ENCODE data around the gene TCFL5. TPM values are rescaled to one million over a fixed set of nuclear protein-coding genes. Genes with fewer than 3 reads are reported as not detected.

The TCFL5 gene
- total RNA-seq, result 12.1 and 17.4 TPM in 2 replicates

DNA sequence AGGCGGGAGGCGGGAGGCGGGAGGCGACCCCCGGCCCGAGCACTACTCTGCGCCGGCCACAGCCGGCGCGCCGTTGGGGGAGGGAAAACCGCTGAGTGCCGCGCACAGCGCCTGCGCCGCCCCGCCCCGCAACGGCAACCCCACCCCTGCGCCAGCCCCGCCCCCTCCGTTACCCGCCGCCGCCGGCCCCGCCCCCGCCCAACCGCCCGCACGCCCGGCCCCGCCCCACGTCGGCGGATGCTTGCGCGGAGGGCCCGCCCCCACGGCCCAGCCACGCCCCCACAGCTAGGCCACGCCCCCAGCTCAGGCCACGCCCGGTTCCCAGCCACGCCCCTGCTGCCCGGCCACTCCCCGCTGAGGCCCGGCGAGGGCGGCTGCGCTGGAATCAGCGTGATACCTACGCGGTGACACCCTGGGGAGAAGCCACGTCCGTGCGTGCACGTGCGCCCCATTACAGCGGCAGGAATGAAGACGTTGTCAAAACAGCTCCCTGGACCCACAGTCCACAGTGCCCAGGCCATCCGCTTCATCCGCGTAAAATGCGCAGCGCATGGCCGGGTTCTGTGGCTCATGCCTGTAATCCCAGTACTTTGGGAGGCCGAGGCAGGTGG lies at the start of gene TCFL5:
TSS of gene TCFL5 (minus strand) at position 97 of the 611 bp plus-strand sequence. CDS start 152 bp downstream, outside the sequence.
- no peak for DNase-seq (ENCODE audit: extremely low read depth, low read depth, low spot score)

DNA sequence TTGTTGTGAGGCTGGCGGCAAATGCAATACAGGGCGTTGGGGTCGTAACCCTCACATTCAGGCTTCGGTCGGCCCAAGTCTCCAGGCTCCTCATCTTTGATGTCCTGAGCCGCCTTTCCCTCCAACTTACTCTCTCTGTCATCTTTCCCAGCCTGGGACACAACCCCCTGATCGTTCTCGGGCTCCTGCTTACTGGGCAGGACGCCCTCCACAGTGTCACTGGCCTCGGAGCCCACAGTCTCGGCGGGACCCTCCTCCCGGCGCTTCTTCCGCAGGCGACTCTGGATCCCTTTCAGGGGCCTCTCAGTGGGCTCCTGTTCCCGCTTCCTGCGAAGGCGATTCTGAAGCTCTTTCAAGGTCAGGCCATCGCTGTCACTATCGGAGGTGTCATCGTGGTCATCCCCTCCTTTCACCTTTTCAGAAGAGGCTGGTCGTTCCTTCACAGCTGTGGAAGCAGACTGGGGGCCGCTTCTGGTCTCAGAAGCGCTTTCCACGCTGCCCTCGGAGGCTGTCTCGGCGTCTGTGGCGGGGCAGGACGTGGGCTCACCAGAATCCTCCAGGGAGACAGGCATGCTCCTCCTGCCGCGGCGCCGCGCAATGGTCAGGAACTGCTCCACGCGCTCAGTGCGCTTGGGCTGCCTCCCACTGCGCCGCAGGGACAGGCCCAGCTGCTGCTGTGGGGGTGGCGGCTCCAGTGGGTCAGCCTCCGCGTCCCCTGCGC lies 49.3 kb upstream of the TCFL5 start:
- no peak for DNase-seq (ENCODE audit: extremely low read depth, low read depth, low spot score)

DNA sequence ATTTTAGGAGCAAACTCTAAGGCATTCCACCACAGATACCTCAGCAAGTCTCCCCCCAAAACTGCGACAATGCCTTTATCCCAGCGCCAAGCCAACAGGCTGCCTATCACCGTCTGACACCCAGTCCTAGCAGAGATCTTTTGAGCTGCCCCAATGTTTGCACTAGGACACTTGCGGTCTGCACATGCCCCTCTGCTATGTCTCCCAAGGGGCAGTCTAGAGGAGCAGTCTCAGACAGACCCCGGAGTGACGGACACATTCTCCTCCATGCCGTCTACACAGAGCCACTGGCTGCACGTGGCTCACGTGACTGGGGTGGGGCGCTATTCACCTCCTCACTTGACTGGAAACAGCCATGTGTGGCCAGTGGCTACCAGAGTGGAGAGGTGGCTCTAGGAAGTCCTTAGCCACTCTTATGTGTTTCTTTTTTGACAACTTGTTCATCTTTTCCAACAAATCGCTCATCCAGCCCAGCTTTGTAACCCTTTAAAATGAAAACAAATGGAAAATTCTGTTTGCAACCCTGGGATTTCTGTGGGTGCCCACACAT lies 48.7 kb upstream of the TCFL5 start:
- no peak for DNase-seq (ENCODE audit: extremely low read depth, low read depth, low spot score)

DNA sequence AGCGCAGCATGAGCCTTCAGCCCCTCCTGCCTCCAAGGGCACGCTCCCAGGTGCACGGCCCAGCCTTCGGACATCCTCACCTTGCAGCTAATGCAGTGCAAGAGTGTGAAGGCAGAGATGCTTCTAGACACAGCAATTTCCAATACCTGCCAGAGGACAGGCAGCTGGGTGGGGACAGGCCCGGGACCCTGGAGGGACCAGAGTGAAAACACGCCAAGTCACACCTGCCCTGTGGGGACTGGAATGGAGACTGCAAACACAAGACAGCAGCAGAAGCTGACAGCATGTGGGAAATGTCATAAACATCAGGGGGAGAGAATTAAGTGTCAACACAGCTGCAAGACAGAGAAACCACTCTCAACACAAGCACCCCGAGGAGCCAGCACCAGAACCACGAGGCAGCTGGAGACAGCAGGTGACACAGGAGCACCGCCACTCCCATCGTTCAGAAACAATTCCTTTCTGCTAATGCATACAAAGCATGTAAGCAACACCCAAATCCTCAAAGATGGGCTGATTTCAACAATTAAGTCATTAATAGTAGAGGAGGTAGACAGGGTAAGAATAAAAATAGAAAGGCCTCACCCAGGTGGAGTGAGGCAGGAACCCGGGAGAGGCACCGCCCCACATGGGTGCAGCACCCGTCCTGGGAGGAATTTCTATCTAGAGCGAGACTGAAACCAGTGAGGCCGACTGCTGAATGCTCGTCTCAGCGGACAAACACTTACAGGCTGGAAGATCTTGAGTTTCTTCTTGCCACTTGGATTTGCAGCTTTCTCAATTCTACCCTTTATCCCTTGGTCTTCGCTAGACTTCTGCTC lies 47.6 kb upstream of the TCFL5 start:
- no peak for DNase-seq (ENCODE audit: extremely low read depth, low read depth, low spot score)

DNA sequence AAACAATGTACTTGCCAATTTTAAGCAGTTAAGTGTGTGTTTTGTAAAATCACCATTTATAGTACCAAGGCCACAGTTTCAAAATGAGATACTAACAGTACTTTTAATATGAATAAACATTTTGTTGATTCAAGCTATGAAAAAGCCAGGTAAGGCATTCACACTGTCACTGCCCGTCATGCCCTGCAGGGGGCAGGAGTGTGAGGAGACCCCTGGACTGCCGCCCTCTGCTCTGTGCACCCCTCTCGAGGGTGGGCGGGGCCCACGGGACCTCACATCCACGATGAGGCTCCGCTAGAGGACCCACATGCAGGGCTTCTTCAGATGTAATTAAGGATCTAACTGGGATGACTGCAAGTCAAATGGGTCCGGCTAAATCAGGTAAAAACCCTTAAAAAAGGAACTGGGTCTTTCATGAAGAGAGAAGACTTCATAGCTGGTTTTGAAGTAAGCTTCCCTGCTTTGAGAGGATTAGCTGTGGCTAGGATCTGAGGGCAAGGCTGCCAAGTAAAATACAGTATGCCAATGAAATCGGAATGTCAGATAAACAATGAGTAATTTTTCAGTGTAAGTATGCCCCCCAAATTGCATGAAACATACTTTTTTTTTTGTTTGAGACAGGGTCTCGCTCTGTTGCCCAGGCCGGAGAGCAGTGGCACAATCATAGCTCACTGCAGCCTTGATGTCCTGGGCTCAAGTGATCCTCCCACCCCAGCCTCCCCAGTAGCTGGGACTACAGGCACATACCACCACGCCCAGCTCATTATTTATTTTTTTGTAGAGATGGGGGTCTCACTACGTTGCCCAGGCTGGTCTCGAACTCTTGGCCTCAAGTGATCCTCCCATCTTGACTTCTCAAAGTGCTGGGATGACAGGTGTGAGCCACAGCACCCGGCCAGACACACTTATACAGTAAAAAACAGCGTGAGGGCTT lies 46.0 kb upstream of the TCFL5 start:
- DNase-seq (ENCODE audit: extremely low read depth, low read depth, low spot score), result no peak

DNA sequence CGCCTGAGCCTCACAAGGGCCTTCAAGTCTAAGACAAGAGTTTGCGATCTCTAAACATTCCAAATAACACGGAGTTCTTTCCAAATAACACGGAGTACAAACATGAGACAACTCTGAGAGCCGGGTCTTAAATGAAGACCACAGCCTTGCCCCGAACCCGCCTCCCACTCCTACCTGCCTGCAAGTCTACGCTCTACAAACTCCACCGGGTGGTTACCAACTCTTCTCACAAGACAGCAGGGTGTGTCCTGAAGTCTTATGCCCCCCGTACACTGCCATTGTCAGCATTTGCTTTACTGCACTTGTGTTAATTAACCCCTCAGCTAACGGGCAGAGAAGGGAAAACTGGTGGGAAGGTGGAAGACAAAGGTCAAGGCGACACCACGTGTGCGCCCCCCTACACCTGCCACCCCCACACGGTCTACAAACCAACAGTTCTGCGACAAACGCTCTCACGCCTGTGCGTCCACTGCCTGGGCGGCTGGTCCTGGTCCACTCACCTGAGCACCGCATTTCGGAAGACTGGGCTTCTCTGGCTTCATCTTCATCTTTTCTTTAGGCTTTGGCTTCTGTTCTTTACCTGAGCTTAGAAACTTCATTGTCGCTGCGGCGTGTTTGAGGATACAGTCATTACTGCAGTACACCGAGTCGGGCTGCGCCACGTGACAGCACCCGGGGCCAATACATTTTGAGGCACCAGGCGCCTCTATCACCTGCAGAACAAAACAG lies 45.2 kb upstream of the TCFL5 start:
- no peak for DNase-seq (ENCODE audit: extremely low read depth, low read depth, low spot score)

DNA sequence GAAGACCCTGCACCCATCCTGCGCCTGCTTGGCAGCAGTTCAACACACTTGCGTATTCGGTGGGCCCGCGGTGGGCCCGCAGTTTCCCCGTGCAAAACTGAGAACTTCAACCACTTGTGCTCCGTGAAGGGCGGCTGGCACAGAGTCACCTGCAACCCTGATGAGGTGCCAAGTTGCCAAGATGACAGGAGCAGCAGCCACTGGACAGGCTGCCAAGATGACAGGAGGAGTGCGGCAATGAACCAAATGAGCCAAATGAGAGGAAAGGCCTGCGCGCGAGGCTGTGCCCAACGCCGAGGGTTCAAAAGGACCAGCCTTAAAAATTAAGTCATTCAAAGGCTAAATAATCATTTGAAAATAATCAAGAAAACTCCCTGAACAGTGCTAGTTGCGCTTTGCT lies 44.6 kb upstream of the TCFL5 start:
- no peak for DNase-seq (ENCODE audit: extremely low read depth, low read depth, low spot score)

DNA sequence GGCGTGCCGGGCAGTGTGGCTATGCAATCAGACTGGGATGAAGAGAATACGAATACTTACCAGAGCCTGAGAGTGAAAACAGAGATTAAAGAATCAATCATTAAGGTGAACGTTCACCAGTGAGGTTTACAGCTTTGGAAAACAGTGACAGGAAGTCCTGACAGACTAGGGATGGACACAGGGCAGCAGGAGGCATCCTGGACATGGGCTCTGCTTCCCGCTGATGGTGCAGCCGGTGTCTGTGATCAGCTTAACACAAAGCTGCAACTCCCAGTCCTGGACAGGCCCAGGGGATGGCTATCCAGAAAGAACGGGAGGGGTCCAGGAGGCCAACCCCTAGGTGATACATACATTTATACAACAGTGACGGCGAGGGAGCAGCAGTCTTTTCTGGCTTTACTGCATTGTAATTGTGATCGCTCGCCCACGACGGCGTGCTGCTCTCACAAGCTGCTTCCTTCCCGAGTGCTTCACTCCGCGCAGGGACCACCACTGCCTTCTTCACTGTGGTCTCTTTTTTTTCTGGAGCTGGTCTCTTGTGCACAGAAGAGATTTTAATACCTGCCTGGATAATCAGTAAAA lies 44.0 kb upstream of the TCFL5 start:
- DNase-seq (ENCODE audit: extremely low read depth, low read depth, low spot score), result no peak

DNA sequence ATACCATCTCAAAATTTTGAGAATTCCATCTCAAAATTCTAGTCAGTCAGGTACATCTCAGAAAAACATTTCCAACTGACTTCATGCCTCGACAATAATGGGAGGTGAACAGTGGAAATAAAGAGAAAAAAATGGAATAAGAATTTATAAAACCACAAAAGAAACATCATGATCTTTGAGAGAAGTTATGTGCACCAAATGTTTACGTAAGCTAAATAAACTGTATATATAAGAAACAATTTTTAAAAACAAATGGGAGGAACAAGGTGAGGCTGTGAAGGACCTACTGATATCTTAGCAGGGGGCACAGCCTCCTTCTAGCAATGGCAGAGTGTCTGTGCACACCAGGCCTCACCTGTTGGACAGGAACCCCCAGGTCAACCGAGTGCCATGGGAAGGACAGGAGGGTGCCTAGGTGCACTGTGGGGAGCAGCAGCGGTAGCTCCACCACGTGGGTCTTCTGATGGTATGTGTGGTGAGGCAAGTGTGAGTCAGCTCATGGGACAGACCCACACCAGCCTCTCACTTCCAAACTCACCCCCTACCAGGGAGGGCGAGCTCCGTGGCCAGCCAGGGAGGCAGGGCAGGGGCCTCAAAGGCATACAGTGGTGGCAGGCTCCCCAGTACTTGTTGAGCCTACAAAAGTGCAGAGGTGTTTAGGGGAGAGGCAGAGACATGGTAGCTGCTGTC lies 41.4 kb upstream of the TCFL5 start:
- no peak for DNase-seq (ENCODE audit: extremely low read depth, low read depth, low spot score)

DNA sequence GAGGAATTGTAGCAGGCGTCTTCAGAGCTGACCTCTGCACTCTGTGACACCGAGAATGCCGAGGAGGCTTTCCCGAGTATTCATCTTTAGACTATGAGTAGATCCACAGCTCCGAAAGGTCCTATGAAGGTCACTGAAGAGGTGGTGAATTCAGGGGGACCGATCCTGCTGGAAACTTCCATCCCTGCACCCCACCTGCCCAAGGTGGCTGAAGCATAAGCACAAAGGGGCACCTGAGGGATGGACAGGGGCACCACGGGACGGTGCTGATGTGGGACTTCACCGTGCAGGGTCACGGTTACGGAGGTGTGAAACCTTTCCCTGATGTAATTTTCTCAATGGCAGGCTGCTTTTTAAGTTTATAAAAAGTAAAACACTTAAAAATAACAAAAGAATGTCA lies 40.3 kb upstream of the TCFL5 start:
- DNase-seq (ENCODE audit: extremely low read depth, low read depth, low spot score), result no peak

DNA sequence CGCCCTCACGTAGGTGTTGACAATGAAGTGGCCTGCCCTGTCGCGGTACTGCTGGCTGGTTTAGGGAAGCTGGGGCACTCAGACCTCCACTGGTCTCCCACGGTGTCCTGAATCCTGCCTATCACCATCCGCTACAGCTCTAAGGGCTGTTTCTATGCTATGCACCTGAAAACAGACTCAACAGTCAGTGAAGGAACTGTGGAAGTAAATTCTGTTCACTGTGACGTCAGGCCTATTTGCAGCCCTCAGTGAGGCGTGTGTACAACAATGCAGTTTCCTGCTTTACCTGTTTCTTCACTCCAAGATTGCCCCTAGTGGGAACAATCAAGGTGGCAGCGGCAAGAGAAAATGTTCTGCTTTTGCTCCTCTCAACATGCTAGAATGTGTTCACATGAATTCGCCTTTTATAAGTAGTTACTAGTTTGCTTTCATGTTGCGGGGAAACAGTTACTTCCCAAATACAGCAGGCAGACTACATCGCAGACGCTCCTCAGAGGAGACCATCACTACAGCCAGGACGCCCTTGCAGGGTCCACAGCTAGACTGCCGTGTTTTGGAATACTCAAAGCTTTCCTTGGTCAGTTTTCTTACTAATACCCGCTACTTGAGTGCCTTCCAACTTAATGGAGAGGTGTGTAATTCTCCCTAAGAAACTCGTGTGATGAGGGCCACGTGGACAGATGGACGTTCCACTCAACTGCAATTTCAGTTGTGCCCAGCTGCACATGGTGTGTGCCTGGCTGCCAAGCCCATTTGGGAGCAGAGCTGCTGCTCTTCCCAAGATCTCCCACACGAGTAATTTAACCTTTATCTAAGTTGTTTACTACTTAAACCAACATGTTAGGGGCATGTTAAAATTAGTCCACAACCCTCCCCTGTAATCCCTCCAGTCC lies 39.3 kb upstream of the TCFL5 start:
- DNase-seq (ENCODE audit: extremely low read depth, low read depth, low spot score), result no peak

DNA sequence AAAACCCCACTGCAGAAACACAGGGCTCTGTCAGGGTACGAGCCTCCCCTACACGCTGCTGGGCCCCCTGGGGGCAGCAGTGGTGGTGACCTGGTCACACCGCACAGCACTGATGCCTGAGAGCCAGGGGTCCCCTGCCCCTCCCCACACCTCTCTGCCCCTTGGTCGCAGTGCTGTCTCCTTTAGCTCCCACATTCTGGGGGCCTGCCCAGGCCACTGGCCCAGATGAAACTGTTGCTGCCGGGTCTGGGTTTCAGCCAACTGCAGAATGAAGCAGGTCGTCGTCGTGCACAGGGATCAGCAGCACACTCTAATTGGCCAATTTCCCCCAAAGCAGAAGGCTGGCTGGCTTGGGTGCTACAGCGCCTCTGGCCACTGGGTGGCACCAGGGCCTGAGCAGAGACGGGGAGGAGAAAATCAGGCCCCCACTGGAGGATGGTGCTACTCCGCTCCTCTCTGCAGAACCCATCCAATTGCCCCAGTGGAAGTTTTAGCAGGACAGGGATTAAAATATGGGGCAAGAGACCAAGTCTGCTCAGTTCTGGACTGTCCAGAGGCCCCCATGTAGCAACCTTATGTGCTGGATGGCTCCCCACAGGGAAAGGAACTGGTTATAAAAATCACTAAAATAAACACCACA lies 38.5 kb upstream of the TCFL5 start:
- DNase-seq (ENCODE audit: extremely low read depth, low read depth, low spot score), result no peak

DNA sequence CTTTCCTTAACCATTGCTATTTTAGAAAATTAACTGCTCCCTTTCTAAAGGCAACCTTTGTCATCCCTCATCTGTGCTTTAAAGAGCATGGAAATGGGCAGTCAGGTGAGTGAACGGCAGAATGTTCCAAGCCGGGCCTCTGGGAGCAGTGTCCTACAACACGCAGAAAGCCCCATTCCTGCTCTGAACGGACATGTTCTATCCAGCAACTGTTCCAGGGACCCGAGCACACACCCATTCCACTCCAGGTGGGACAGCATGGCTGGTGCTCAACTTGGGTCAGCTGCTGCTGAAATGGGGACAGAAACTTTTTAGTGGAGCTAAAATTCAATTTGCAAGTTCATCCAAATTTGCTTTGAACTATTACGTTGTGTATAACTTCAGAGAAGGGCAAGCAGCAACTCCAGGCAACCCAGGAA lies 38.0 kb upstream of the TCFL5 start:
- DNase-seq (ENCODE audit: extremely low read depth, low read depth, low spot score), result no peak

DNA sequence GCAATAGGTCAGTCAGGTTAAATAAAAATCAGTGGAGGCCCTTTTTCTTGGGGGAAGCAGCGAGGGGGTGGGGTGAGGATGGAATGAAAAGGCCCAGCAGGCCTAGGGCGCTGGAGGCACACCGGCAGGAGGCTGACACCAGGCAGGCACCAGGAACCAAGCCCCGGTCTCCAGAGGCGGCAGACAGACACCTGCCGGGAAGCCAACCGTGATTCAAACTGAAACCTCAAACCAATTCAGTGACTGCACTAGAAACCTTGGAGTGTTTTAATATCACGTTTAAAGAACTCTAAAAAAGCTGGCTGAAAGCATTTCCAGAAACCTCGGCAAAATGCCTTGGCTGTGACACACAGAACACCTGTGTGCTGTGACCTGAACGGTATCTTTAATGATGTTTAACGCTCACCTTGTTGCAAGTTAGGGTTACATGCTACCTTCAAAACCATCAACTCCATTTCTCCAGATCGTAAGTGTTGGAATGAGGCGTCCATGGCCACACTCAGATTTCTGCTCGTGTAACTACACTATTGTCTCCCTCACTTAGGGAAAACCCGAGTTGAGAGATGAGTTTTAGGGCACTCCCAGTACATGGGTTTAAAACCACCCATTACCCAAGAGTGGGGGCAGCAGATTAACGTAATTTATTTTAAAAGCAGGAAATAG lies 37.5 kb upstream of the TCFL5 start:
- no peak for DNase-seq (ENCODE audit: extremely low read depth, low read depth, low spot score)

DNA sequence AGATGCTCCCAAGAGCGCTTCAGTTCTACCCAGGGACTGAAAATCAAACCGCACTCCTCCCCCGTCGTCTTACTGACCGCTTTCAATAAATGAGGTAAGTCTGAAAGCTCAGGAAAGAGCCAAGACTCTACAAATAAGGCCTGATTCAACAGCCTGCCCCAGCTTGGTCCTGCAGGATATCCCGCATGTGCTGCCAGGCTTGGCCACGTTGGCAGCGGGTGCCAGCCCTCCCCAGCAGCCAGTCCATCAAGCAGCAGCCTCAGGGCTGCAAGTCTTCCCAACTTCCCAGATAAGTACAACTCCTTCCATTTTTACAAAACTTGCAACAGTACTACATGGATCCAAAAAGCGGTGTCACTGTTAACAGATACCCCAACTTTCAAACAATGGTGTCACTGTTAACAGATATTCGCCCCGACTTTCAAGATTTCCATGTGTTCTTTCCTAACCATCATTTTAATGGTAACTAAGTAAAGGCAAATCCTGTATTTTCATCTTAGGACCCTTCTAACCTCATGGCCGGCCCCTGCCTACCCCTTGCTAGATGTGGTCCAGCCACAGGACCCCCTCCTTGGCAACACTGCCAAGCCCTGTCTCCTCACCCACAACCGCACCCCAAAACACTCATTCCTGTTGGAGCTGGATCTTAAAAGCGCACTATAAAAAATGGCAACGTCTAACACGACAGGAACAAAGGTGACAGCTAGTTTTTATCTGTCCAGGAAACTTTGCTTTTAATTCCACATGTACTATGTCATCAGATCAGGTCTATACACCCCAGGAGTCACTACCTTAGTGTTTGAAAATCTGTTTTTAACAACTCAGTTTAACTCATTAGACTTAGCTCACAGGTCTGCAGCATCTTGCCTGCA lies 36.7 kb upstream of the TCFL5 start:
- no peak for DNase-seq (ENCODE audit: extremely low read depth, low read depth, low spot score)

DNA sequence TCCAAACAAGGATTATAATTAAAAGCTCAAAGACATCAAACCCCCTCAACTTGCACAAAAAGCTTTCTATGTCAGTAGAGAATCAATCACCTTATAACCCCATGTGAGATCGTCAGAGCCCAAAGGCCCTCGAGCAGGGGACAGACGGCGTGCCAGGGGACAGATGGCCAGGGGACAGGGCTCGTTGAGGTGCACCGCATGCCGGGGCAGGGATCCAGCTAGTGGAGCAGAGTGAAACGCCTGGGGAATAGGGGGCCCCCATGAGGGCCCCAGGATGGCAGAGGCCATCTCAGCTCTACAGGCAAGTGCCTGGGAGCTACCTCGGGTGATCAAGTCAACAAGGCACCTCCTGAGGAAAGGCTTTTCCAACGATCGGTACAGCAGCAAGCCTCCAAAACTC lies 36.0 kb upstream of the TCFL5 start:
- no peak for DNase-seq (ENCODE audit: extremely low read depth, low read depth, low spot score)

Data from glomerular endothelial cell (primary cell).